Stimulated activated naive CD8-positive, alpha-beta T cell treated with anti-CD3 and anti-CD28 coated beads, Interleukin-15, amount 100 ng/mL, for 72 hours (primary cell): ENCODE results near the gene DTNA.

ENCODE experiments used
- ATAC-seq: fragments of 150-1000 bp; cut with Tn5 transposase; 2 replicates; pipeline ENCODE4 v1.10.0; 2021; ENCODE audit warnings: mild to moderate bottlenecking, moderate library complexity
- DNase-seq, 2 donors: peaks; one replicate each; pipeline ENCODE4 v3.0.0; 2021 to 2022
- H3K27ac Mint-ChIP-seq, 2 donors: one replicate each; pipeline ENCODE4 v1.8.0; 2022; ENCODE audit warnings: mild to moderate bottlenecking in 2 of 2, mixed read lengths in 2 of 2, moderate library complexity in 2 of 2
- H3K27me3 Mint-ChIP-seq: one replicate; pipeline ENCODE4 v1.8.0; 2022; ENCODE audit warnings: mixed read lengths
- H3K4me1 Mint-ChIP-seq: one replicate; pipeline ENCODE4 v1.8.0; 2022; ENCODE audit warnings: mild to moderate bottlenecking, mixed read lengths
- H3K4me3 Mint-ChIP-seq, 2 donors: one replicate each; pipeline ENCODE4 v1.8.0; 2022; ENCODE audit warnings: mild to moderate bottlenecking in 2 of 2, mixed read lengths in 2 of 2, moderate library complexity in 1 of 2
- H3K9me3 Mint-ChIP-seq, 2 donors: one replicate each; pipeline ENCODE4 v1.8.0; 2022; ENCODE audit warnings: mixed read lengths in 2 of 2

The DTNA gene

DNA sequence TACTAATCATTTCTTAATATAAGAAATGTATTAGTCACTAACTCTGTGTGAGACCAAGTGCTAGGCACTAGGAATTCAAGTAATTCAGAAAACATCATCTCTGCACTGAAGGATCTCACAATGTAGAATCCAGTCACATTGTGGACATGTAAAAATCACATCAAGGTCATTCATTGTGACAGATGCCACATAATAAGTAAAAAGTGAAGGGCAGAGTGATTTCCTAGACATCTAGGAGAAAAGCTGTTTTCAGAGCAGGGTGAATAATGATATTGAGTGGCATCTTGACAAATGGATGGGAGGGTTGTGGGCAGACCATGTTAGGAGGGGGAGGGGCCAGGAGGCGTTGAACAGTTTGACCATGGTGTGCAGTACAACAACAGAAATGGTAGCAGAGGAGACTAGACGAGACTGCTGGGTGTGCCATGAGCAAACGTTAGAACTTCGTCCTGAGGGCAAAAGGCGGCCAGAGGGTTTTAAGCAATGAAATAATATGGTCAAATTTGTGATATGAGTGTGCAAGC is 93.8 kb downstream of the DTNA start:
- Mint-ChIP-seq H3K4me3 (no peak overlapping the region), H3K9me3 (no peaks in the 10 kb centered on the region), H3K27ac (no peak overlapping the region), H3K27me3 (peaks cover 11% of the 10 kb centered on the region), H3K4me1 (peaks cover 10% of the 10 kb centered on the region)
- DNase-seq (no peak), ATAC-seq (no peak)

DNA sequence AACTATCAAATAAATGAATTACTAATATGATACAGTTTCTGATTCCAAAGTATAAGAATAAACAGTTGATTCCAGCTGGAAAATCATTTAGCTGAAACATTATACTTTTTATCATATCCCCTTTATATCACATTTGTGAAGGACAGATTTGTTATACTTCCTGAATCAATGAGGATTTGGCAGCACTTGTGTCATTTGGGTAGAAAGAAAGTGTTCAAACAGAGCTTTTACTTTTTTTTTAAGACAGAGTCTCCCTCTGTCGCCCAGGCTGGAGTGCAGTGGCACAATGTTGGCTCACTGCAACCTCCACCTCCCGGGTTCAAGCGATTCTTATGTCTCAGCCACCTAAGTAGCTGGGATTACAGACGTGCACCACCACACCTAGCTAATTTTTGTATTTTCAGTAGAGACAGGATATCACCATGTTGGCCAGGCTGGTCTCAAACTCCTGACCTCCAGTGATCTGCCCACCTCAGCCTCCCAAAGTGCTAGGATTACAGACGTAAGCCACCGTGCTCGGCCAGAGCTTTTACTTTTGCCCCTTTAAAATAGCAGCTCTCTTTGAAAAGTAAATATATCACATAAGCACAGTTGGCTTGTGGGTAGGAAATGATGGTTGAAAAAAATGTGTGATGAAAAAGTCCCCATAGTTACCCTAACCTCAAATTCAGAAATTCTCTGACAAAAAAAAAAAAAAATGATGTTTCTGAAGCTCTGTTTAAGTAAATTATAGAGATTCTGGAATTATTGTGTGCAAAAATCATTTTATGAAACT is 95.2 kb downstream of the DTNA start:
- Mint-ChIP-seq H3K27ac (peak overlapping the region in 1 of 2 donors; percentile 27), H3K4me3 (peak overlapping the region in 1 of 2 donors; percentile 30), H3K4me1 (peaks cover 7% of the 10 kb centered on the region), H3K9me3 (no peaks in the 10 kb centered on the region), H3K27me3 (peaks cover 16% of the 10 kb centered on the region)
- ATAC-seq (no peak), DNase-seq (no peak)

DNA sequence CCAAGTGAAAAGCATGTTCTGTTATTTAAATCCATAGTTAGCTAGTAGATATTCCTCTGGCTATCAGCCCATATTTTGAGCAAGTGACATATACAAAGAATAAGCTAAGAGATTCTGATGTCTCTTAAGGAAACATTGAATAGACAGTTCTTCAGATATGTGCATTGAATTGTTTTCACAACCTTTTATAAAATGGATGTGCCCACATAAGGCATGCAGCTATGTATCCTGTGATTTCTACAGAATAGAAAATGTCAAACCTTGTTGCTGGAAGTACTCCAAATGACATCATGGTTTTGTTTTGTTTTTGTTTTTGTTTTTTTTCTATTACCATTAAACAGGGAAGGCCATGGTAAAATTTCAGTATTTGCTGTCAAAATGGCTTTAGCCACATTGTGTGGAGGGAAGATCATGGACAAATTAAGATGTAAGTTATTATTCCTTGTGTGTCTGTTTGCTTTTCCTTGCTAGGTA is 95.8 kb downstream of the DTNA start:
- Mint-ChIP-seq H3K4me3 (no peak overlapping the region), H3K27ac (no peak overlapping the region)
- ATAC-seq, result no peak

DNA sequence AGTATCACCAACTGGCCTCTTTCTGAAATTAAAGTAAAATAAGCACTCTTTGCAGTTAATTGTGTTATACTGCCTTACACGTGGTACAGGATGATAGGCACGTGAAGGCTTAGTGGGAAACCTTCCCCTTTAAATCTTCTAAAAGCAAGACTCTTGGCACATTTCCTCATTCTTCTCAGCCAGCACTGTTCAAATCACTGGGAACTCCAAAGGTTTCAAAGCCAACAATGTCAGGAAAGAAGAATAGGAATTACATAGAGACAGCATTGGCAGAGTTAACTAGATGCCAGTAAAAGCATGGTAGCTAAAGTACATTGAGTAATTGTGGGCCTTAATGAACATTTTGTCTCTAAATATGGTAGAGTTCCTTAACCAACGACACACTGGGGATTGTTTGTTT is 96.4 kb downstream of the DTNA start:
- Mint-ChIP-seq H3K27ac (no peak overlapping the region), H3K4me3 (no peak overlapping the region), H3K27me3 (peaks cover 20% of the 10 kb centered on the region), H3K4me1 (peaks cover 7% of the 10 kb centered on the region), H3K9me3 (no peaks in the 10 kb centered on the region)
- no peak for ATAC-seq
- DNase-seq, result no peak

More for the DNA sequence above, 95.8 kb downstream of the DTNA start:
- Mint-ChIP-seq H3K27me3 (peaks cover 20% of the 10 kb centered on the region), H3K4me1 (peaks cover 7% of the 10 kb centered on the region), H3K9me3 (no peaks in the 10 kb centered on the region)
- DNase-seq, result no peak

DNA sequence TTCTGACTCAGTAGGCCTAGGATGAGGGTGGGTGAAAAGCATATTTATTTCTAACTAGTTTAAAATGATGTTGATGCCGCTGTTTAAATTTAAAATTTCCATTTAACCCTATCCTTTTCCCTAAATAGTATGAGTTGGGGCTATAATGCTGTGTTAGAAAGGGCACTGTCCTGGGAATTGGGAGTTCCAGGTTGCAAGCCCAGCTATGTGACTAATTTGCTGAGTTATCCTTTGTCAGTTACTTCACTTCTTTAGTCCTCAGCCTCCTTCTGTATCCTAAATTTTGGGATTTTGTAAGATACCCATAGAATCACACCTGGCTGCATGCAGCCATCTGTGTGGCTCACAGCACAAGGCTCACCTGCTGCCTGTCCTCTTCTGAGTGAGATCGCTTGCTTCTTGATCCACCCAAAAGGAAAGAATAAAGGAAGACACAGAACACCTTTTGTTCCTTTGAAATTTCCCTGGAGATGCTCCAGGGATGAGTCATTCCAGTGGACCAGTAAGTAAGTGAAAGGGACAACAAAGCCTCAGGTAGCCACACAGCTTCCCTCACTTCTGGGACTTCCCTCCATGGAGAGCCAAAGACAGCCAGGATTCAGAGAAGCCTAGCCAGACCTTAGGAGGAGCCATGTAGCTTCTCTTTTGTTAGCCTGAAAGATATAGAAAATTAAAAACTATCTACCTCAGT is 97.2 kb downstream of the DTNA start:
- Mint-ChIP-seq H3K9me3 (no peaks in the 10 kb centered on the region), H3K27me3 (peaks cover 20% of the 10 kb centered on the region), H3K27ac (no peak overlapping the region), H3K4me3 (no peak overlapping the region), H3K4me1 (peaks cover 7% of the 10 kb centered on the region)
- DNase-seq, result no peak
- no peak for ATAC-seq

DNA sequence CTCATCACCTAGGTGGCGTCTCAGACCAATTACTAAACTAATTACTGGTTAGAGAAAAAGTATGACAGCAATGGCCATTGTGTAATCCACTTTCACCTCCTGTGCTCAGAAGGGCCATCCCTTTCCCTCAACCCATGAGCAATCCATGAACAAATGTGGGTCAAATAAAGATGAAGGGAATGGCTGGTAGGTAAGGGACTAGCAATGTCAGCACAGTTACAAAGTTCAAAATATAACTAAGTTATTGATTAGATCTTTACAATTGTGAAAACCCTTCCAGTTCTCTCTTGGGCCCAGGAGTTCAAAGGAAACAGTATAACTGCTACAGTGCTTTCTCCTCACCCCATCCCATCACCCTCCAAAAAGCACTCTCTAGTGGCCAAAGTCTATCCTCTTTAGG is 98.3 kb downstream of the DTNA start:
- ATAC-seq, result no peak
- H3K4me1 Mint-ChIP-seq, result peaks cover 7% of the 10 kb centered on the region
- H3K27ac Mint-ChIP-seq, result no peak overlapping the region
- H3K27me3 Mint-ChIP-seq, result peaks cover 20% of the 10 kb centered on the region
- no peaks in the 10 kb centered on the region for H3K9me3 Mint-ChIP-seq
- no peak for DNase-seq
- no peak overlapping the region for H3K4me3 Mint-ChIP-seq

DNA sequence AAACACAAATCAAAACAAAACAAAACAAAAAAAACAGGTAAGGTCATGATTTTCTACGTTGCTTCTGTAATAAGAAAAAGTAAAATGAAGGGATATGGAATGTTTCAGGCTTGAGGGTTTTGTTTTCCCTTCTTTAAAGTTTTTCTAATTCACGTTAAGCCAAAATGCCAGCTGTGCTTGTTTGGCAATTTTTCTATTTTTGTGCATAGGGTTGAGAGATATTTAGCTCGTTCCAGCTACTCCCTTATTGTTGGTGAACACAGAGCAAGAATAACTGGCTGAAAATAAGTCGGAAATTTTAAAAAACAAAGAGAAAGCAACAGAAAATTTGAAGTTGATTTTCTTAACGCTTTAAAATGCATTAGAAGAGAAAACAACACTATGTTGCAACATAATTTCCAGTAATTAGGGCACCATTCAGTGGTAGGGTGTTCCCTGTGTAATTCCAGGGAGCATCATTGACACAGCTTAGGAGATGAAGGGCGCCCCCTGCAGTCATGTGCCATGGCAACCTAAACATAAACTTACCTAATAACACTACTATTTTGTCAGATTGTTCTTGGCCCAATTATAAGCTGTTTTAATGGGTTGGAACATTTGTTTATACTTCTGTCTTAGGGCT is 99.5 kb downstream of the DTNA start:
- Mint-ChIP-seq H3K4me3 (no peak overlapping the region), H3K27me3 (peaks cover 9% of the 10 kb centered on the region), H3K4me1 (peaks cover 7% of the 10 kb centered on the region), H3K9me3 (no peaks in the 10 kb centered on the region), H3K27ac (no peak overlapping the region)
- ATAC-seq (no peak), DNase-seq (no peak)

DNA sequence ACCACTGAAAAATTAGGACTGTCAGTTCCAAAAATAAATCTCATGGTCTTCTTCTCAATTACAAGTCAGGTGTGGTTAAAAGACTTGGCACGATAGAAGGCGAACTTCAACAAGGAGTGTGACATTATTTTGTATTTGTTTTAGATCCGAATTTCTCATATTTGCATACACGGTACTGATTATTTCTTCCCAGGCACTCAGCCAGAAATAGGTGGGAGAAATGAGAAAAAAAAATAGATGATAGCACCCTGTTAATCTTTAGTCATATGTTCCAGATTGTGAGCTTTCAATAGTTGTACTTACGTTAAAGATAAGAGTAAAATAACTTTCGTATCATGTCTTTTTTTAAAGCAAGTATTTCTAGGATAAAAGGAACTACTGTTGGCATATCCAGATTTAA is 106.1 kb downstream of the DTNA start:
- H3K27me3 Mint-ChIP-seq, result peaks cover 21% of the 10 kb centered on the region
- no peaks in the 10 kb centered on the region for H3K9me3 Mint-ChIP-seq
- H3K4me3 Mint-ChIP-seq, result no peak overlapping the region
- no peak overlapping the region for H3K27ac Mint-ChIP-seq
- DNase-seq (no peak), ATAC-seq (no peak)
- H3K4me1 Mint-ChIP-seq, result no peaks in the 10 kb centered on the region

DNA sequence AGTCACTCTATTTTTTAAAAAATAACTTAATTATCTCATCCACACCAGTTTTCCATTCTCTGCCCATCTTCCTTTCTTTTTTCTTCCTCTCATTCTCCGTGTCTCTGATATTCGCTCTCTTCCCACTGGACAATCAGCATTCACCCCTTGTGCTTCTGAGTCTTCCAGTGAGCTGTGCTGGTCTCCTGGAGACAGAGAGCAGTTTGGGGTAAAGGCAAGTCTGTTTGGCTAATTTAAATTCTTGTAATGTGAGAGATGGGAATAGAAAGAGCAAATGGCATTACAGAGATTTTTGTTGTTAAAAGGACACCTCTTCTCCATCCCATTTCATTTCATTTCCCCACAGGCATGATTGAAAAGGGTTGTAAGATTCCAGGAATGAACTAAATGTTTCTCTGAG is 107.5 kb downstream of the DTNA start:
- no peaks in the 10 kb centered on the region for H3K4me1 Mint-ChIP-seq
- H3K9me3 Mint-ChIP-seq, result no peaks in the 10 kb centered on the region
- H3K4me3 Mint-ChIP-seq, result no peak overlapping the region
- no peak overlapping the region for H3K27ac Mint-ChIP-seq
- ATAC-seq (no peak), DNase-seq (no peak)
- peaks cover 27% of the 10 kb centered on the region for H3K27me3 Mint-ChIP-seq

DNA sequence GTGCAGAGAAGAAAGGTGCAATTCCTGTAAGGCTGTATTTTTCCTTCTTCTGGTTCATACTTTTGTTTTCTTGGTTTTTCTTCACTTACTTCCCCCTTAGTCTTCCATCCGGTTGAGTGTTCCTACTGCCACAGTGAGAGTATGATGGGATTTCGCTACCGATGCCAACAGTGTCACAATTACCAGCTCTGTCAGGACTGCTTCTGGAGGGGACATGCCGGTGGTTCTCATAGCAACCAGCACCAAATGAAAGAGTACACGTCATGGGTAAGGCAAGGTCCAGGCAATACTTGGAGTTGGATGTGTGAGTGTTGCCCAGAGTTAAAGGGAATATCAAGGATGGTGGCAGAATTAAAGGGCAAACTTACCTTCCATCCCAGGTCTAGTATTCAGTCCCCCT is 108.0 kb downstream of the DTNA start:
- DNase-seq (no peak), ATAC-seq (no peak)
- Mint-ChIP-seq H3K27me3 (peaks cover 28% of the 10 kb centered on the region), H3K9me3 (no peaks in the 10 kb centered on the region), H3K27ac (no peak overlapping the region), H3K4me3 (no peak overlapping the region), H3K4me1 (no peaks in the 10 kb centered on the region)

DNA sequence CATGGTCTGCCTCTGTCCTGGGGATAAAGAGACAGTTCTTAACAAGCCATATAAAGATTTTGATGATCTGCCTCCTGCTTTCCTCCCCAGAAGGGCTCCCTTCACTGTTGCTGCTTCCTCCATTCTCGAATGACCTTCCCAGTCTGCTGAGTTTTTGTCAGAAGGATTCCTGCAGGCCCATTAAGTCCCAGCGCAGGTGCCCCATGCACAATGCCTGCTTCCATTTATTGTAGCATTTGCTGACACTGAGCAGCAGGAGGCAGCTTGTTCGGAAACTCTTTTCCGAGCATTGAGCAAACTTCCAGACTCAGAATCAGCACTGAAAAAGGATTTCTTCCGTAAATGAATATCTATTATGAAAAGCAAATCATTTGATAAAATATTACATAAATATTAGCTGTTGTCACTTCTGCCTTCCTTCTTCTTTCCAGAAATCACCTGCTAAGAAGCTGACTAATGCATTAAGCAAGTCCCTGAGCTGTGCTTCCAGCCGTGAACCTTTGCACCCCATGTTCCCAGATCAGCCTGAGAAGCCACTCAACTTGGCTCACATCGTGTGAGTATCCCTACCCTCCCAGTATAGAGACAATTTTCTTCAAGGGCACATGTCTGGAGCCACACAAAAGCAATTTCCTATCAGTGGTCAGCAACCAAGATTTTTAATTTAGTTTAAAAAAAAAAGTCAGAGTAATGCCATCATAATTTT is 110.4 kb downstream of the DTNA start:
- H3K9me3 Mint-ChIP-seq, result no peaks in the 10 kb centered on the region
- no peak overlapping the region for H3K27ac Mint-ChIP-seq
- H3K27me3 Mint-ChIP-seq, result peaks cover 28% of the 10 kb centered on the region
- H3K4me3 Mint-ChIP-seq, result no peak overlapping the region
- no peaks in the 10 kb centered on the region for H3K4me1 Mint-ChIP-seq
- DNase-seq (no peak), ATAC-seq (no peak)

DNA sequence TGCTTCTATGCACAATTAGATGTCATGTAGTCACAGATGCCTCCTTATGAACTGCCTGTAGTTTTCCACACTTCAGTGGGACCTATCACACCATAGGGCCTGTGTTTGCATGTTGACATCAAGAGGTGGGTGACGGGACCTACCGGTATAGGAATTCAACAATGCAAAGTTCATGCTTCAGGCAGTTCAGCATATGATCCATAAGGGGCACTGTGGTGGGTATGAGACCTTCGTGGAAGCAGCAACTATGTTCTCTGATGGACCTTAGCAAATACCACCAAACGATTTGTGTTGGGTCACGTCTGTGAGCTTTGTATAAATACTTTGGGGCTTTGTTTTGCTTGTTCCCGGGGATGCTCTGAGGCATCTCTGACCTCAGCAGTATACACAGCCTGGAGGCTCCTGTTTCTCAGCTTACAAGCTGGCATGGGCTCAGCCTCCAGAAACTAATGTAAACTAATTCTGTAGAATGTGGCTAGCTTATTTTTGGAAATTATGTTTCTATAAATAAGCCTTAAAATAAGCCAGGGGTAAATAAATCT is 111.6 kb downstream of the DTNA start:
- DNase-seq (no peak), ATAC-seq (no peak)
- no peaks in the 10 kb centered on the region for H3K9me3 Mint-ChIP-seq
- no peaks in the 10 kb centered on the region for H3K4me1 Mint-ChIP-seq
- no peak overlapping the region for H3K27ac Mint-ChIP-seq
- H3K27me3 Mint-ChIP-seq, result peaks cover 28% of the 10 kb centered on the region
- H3K4me3 Mint-ChIP-seq, result no peak overlapping the region

DNA sequence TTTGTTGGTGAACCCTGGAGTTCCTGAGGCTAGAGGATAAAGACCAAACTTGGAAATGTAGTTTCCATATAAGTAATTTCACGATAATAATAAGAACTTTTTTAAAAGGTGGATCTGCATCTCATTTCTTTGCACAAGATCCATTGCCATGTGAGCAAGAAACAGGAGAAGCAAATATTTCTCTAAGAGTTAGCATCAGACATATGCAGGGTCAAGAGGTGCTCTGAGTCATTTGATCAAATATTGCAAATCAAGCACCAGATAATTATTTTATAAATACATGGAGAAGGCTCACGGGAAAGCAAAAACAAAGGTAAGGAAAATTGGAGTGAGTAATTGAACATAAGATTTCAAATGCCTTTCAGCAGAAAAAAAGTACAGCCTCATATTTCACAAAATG is 118.0 kb downstream of the DTNA start:
- no peaks in the 10 kb centered on the region for H3K9me3 Mint-ChIP-seq
- H3K4me1 Mint-ChIP-seq, result no peaks in the 10 kb centered on the region
- DNase-seq (no peak), ATAC-seq (no peak)
- no peak overlapping the region for H3K27ac Mint-ChIP-seq
- H3K4me3 Mint-ChIP-seq, result no peak overlapping the region
- H3K27me3 Mint-ChIP-seq, result no peaks in the 10 kb centered on the region

DNA sequence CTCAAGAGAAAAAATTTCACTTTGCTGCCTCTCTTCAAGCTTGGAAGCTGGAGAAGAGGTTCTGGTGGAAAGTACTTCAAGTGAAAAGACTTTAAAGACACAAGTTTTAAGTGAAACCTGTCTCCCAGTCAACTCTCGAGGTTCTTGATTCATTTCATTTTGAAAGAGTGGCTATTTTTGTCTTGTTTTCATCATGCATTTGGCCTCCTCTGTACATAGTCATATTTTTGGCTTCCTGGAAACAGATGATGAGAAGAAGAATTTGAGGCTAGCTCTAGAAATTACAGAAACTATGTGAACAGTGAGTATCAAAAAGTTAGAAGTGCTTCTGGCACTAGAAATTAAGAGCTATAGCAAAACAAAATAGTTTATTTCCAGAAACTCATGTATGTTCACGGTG is 124.8 kb downstream of the DTNA start:
- no peaks in the 10 kb centered on the region for H3K9me3 Mint-ChIP-seq
- DNase-seq, result no peak
- peaks cover 12% of the 10 kb centered on the region for H3K4me1 Mint-ChIP-seq
- no peaks in the 10 kb centered on the region for H3K27me3 Mint-ChIP-seq
- peak; percentile 83 for ATAC-seq
- H3K27ac Mint-ChIP-seq, result peak overlapping the region in 1 of 2 donors; percentile 85
- peak overlapping the region; percentile 12 to 56 for H3K4me3 Mint-ChIP-seq

DNA sequence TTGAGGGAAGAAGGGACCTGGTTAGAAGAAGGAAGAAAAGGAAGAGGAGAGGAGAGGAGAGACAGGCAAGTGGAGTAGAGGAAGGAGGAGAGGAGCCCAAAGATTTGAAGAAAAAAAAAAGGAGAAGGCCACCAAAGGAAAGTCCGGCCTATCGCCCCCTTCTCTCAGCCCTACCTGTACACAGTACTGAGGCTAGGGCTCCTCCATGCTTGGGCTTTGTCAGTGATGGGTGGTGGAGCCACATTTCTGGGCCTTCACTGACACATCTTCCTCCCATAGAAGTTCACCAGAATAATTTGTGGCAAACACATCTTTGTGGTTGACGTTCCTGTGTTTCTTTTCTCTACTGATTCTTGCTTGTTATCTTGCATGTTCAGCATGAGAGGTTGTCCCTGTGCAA is 125.4 kb downstream of the DTNA start:
- H3K4me3 Mint-ChIP-seq, result peak overlapping the region in 1 of 2 donors; percentile 56
- no peak for DNase-seq
- H3K4me1 Mint-ChIP-seq, result peaks cover 12% of the 10 kb centered on the region
- no peaks in the 10 kb centered on the region for H3K9me3 Mint-ChIP-seq
- peak; percentile 50 for ATAC-seq
- peak overlapping the region; percentile 43 to 85 for H3K27ac Mint-ChIP-seq
- H3K27me3 Mint-ChIP-seq, result no peaks in the 10 kb centered on the region
